Measurements from ENCODE around the gene ZMYND8. TPM values are rescaled to one million over a fixed set of nuclear protein-coding genes. Genes with fewer than 3 reads are reported as not detected.
"Not testable (repeated sequence)": the region's sequence is repeated elsewhere in the genome, so short reads cannot be mapped to it uniquely, and the experiment has no call there.

Gene ZMYND8
- polyA plus RNA-seq, 4 donors: 33.5 to 45.7 (median 42.6) TPM

DNA sequence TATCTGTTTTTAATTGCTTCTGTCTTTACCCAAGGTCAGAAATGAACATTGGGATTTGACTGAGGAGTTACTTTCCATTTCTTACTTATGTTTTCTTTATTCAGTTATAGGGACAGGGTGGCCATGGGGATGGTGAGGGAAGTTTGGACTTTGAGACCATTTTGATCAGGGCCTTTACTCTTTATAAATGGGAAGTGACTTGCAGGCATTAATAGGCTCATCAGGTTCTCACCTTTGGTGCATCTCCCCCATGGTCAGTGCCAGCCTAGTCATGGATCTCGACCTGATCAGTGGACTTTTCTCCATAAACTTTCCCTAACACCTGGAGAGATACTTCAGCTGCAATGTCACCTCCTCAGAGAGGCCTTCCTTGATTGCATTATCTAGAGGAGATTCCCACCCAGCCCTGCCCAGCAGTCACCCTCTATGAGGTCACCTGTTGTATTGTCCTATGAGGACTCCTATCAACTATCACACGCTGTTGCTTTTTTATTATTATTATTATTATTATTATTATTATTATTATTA lies 16.8 kb upstream of the ZMYND8 start:
- no peak for DNase-seq (ENCODE audit: low read depth in 4 of 4, low spot score in 3 of 4)

DNA sequence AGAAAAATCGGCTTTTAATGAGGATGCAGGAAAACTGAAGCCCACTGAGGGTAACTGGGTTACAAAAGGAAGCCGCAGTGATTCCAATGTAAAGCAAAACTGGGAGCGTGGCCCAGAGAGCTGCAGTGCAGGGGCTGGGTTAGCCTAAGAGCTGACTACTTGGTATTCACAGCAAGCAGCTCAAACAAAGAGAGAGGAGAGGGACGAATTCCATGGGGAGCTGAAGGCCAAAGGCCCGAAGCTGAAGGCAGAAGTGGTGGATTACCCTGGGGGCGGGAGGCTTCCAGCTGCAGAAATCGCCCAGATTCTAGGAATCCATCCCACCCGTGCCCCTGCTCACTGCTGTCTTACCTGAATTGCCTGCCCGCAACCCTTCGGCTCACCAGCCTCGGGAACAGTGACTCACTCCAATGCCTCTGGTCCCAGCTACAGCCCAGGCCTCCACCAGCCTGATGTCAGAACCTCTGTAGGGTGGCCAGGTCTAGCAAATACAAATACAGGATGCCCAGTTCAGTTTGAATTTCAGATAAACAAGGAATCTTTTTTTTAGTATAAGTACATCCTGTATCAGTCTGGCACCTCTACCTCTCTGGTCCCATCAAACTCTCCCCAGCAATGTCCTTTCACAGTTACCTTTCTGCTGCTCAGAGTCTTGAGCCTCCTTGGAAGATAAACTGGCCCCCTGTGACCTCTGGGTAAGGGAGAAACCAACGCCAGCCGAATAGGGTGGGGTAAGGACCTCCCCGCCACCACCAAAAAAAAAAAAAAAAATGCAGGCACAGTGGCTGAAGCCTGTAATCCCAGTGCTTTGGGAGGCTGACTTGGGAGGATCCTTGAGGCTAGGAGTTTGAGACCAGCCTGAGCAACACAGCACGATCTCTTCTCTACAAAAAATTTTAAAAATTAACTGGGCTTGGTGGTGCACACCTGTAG lies 14.6 kb upstream of the ZMYND8 start:
- no peak for DNase-seq (ENCODE audit: low read depth in 4 of 4, low spot score in 3 of 4)

DNA sequence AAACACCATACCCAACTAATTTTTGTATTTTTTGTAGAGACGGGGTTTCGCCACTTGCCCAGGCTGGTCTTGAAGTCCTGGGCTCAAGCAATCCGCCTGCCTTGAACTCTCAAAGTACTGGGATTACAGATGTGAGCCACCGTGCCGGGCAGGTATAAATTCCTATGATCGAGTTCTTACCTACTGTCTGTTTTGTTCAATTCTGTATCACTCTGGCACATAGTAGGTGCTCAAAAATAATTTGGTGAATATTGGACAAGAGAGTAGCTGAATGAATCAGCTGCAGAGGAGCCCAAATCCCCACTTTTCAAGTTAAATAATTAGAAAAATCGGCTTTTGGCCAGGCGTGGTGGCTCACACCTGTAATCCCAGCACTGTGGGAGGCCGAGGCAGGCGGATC lies 13.7 kb upstream of the ZMYND8 start:
- DNase-seq (ENCODE audit: low read depth in 4 of 4, low spot score in 3 of 4): no peak

DNA sequence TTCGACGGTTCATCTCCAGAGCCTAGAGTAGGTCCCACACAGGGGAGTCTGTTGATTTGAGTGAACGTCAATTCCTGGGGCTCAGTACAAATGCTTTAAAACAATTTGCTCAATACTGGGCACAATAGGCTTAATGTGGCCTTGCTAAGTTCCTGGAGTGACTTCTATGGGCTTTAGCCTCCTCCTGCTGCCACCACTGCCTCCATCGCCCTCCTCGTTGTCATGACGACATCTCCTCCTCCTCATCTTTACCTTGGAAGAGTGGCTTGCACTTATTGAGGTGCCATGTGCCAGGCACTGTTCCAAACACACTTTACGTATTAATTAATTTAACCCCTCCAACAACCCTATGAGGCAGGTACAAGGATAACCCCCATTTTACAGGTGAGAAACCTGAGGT lies 11.8 kb upstream of the ZMYND8 start:
- no peak for DNase-seq (ENCODE audit: low read depth in 4 of 4, low spot score in 3 of 4)

DNA sequence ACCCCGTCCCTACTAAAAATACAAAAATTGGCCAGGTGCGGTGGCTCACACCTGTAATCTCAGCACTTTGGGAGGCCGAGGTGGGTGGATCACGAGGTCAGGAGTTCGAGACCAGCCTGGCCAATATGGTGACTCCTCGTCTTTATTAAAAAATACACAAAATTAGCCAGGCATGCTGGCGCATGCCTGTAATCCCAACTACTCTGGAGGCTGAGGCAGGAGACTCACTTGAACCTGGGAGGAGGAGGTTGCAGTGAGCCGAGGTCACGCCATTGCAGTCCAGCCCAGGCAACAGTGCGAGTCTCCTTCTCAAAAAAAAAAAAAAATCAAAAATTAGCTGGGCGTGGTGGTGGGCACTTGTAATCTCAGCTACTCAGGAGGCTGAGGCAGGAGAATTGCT lies 9.8 kb upstream of the ZMYND8 start:
- DNase-seq (ENCODE audit: low read depth in 4 of 4, low spot score in 3 of 4): not testable (repeated sequence)

DNA sequence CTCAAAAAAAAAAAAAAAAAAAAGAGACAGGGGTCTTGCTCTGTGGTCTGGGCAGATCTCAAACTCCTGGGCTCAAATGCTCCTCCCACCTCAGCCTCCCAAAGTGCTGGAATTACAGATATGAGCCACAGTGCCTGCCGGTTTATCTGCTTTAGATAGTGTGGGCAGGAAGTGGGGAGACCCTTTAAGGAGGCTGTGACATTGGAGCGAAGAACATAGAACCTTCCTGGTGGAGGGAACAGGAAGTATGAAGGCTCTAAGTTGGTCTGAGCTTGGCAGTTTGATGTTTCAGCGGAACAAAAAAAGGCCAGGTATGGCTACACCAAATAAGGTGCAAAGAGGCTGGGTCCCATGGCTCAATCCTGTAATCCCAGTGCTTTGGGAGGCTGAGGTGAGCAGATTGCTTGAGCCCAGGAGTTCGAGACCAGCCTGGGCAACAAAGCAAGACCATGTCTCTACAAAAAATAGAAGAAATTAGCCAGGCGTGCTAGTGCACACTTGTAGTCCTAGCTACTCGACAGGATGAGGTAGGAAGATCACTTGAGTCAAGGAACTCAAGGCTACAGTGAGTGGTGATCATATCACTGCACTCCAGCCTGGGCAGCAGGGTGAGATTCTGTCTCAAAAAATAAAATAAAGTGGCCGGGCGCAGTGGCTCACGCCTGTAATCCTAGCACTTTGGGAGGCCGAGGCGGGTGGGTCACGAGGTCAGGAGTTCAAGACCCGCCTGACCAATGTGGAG lies 8.7 kb upstream of the ZMYND8 start:
- DNase-seq (ENCODE audit: low read depth in 4 of 4, low spot score in 3 of 4): no peak

DNA sequence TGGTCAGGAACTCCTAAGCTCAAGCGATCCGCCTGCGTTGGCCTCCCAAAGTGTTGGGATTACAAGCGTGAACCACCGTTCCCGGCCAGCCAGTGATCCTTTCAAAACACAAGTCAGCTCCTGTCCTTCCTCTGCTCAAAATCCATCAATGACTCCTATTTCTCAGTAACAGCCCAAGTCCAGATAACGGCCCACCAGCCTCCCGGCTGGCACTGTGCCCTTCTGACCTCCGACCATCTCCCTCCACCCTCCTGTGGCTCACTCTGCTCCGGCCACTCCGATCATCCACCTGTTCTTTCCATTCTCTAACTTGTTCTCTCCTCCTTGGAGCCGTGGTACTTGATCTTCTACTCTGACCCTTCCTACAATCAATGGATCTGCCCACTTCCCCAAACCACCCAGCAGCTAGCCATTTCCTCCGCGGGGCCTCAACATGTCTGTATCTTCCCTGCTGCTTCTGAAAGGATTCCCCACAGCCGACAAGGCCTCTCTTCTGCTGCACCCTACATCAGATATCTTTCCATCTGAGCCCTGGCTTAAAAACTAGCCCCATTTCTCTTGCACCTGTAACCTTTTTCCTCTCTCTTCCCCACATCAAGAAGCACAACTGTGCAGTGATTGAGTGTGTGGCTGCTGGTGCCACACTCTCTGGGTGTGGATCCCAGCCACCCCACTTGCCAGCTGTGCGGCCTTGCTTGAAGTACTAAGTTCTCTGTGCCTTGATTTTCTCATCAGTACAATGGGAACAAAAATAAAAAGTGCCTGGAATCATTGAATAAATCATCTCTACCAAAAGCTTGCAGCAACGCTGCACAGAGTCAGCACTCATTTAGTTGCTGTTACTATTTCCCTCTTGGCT lies 6.1 kb upstream of the ZMYND8 start:
- DNase-seq (ENCODE audit: low read depth in 4 of 4, low spot score in 3 of 4): no peak

DNA sequence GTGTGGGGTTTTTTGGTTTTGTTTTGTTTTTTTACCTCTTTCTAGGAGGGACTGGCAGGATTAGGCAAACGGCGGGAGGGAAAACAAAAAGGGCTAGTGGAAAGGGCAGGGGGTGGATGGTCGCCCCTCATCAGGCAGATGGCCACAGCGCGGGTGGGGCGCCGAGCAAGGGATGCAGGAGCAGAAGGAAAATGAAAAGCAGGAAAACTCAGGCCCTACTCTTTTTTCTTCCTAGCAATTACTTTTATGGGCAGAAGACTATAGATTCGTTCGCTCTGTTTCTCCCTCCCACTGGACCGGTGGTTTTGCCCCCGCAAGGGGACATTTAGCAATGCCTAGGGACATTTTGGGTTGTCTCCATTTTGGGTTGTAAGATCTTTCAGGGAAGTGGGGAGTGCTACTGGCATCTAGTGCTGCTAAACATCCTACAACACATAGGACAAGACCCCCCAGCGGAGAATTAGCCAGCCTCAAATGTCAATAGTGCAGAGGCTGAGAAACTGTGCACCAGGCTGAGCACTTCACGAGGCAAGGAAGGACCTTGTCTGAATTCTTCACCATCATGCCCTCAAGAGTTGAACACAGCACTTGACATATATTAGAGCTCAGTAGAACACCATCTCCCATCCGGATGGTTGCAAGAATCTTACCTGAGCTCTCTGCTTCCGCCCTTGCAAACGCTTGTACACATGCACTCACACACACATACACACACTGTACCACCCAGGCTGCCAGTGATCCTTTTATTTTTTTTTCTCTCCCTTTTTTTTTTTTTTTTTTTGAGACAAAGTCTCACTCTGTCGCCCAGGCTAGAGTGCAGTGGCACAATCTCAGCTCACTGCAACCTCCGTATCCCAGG lies 4.8 kb upstream of the ZMYND8 start:
- no peak for DNase-seq (ENCODE audit: low read depth in 4 of 4, low spot score in 3 of 4)

DNA sequence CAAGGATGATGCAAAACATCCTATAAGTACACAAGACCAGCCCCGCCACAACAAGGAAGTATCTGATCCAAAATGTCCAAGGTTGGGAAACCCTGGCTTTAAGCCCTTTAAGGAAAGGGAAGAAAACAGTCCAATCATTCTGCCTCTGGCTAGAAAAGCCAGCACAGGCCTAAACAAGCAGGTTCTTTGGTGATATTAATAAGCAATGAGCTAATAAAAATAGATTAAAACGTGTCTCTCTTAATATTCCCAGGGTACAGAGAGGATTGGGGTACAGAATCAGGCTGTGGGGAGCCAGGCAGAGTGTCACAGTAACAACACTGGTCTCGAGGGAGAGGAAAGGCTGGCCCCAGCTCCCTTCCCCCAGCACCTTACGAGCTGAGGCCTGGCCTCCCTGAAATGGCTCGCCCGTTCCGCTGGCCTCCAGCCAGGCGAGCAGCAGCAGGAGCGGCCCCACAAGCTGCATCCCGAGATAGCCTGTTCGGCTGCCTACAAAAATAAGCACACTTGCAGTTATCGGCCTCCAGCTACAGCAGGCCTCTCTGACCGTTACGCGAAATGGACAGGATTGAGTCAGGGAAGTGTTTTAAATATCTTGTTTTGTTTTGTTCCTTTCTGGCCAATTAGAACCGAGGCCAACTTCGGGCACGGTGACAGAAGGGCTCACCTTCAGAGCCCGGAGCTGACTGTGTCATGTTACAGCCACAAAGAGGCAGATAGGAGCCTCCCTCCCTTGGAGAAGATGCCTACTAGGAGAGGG lies 4.0 kb upstream of the ZMYND8 start:
- no peak for DNase-seq (ENCODE audit: low read depth in 4 of 4, low spot score in 3 of 4)

DNA sequence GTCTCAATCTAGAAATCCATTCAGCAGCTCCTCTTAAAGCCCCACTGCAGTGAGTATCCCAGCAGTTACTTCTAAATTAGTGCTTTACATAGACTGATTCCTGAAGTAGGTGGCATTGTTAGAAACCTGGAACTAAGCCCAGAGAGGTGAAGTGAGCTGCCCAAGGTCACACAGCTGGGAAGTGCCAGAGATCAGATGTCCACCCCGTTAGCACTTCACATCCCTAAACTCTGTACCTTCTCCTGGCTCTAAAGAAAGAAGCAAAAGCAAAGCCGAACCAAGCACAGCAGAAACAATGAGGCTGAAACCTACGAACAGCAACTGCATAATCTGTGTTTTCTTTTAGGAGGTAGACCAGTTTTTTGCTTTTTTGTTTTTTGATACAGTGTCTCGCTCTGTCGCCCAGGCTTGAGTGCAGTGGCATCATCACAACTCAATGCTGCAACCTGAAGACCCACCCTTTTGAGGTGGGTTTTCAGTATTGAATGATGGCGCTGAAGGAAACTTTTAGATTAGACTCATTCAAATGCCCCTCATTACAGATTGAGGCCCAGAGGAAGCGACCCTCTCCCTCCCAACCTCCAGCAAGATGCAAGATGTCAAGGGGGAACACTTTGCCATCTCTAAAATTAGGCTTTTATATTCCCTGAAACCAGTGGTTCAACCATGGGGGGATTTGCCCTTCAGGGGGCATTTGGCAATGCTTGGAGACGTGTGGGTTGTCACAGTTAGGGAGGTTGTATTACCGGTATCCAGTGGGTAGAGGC lies 3.2 kb upstream of the ZMYND8 start:
- no peak for DNase-seq (ENCODE audit: low read depth in 4 of 4, low spot score in 3 of 4)

DNA sequence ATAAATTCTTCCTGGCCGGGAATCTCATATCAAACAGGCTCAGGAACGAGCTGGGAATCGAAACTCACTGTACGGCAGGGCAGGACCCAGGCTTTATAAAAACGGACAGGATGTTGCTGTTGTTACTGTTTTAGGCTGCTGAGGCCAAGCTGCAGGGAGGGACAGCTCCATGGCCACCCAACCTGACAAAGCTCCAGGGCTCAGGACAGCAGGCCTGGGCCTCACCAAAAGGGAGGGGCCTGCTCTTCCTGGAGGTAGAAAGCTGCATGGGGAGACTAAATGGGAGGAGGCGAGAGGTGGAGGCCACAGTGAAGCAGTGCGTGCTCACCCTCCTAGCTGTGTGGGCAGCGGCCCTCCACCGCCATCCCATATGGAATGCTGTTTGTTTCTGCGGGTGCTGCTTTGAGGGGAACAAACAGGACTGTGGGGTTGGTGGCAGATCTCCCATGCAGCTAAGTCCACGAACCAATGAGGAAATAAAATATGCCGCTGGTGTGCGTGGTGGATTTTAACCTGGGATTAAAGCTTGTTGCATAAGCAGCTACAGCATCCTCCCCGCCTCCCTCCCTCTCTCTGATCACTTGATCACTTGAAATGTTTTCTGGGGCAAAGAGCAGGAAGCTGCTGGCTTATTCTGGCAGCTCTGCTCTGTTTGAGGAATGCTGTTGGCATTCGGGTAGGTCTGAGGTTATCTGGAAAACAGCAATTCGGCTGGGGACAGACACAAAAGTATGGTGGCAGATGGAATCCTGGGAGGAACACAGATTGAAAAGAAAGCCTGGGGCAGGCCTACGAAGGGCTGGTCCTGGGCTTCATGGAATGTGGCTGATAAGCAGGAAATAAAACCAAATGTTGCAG lies 2.4 kb upstream of the ZMYND8 start:
- DNase-seq (ENCODE audit: low read depth in 4 of 4, low spot score in 3 of 4): peak in 1 of 4 donors; percentile 81

DNA sequence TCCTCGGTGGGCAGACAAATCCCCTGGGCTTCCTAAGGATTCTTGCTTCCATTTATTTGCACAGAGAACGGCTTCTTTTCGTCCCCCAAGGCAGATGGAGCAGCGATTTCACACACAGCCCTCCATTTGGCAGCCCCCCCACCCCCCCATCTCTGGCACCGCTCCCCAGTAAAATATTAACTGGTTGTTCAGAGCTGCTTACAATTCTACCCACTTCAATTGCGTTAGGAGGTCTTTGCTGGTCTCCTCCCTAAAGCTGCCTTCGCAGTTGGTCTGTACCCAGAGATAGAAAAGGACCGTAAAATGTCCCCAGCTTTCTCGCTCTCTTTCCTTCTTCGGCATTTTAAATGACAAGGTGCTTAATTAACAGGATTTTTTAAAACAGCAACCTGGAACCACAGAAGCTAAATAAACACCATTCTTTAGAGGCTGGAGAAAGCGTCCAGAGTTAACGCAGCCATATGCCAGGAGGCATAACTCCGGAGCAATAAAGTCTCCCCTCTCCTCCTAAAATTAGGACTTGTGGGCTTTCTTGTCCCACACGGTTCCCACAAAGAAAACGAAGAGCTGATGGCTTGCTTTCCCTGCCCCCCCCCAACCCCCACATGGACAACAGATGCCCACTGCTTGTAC lies 1.7 kb upstream of the ZMYND8 start:
- peak in 1 of 4 donors; percentile 17 for DNase-seq (ENCODE audit: low read depth in 4 of 4, low spot score in 3 of 4)

DNA sequence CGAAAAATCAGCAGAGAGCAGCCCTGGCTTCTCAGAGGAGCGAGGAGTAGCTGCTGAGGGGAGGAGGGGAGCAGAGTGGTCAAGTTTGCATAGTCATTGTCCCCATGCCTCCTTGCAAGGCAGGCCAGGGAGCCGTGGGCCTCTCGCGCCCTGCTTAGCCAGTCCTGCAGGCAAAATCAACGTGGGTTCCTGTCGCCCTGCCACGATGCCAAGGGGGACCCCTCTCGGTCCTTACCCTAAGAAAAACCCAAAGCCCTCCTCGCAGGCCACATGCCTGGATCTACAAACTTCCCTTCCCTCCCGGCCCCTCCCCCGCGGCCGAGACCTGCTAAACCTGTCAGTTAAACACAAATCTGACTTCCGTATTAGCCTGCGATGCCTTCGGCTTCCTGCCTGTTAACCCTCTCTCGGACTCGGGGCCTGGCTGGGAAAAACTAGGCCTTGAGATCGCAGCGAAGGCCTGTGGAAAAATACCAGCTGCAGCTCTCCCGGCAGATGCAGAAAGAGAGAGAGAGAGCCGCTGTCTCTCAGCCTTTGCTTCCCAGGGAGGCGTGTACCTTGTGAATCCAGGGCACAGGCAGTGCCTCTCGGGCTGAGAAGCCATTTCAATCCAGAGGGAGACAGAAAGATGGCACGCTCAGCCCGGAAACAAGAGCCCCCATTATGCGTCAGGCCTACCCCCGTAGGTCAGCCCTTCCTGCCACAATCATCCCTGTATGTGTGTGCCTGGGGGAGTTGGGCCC lies 968 bp upstream of the ZMYND8 start:
- peak in 3 of 4 donors; percentile 78 to 87 (median 80) for DNase-seq (ENCODE audit: low read depth in 4 of 4, low spot score in 3 of 4)

DNA sequence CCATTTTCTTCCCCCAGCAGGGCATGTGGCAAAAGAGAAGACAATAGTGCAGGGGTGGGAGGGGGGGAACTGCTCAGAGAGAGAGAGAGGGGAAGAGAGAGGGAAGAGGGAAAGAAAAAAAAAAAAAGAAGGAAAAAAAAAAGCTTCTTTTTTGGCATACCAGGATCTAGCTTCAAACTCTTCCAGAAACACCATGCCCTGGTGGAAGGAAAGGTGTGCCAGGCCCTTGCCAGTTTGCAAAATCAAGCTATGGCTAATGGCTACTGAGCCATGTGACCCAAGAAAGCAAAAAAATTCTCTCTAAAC lies 326 bp downstream of the ZMYND8 start:
- no peak for DNase-seq (ENCODE audit: low read depth in 4 of 4, low spot score in 3 of 4)

DNA sequence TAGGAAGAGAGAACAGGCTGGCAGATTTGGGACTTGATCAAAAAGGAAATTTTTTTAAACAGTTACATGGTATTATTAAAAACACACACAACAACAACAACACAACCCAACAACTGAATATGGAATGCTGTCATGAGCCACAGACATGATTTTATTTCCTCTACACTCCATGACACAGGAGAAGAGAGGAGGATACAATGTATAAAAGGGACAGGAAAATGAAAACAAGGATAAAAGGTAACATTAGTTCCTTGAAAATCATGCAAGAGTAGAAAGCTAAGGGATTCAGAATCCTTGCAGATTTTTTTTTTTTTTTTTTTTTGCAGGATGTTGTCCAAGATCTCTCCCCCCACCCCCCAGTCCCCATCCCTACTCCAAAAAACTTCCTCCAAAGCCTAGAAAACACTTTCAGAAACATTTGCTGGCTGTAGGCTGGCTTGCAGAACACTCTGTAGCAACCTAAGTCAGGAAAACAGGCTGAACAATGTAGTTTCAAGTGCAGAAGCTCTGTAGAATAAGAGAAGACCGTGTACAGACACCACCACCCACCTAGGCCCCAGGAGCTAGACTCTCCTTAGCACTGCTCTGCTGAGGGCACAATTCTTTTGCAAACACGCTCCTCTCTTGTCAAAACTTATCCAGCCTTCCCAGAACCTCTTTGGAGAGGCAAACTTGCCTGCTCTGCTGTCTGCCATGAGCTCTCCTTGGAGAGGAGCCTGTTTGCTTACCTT lies 845 bp downstream of the ZMYND8 start:
- DNase-seq (ENCODE audit: low read depth in 4 of 4, low spot score in 3 of 4): peak in 1 of 4 donors; percentile 28
